Prostate gland (tissue), 2 donors: ENCODE results near the gene LRRC30. TPM values are rescaled to one million over a fixed set of nuclear protein-coding genes. Genes with fewer than 3 reads are reported as not detected.
"Not testable (repeated sequence)": the region's sequence is repeated elsewhere in the genome, so short reads cannot be mapped to it uniquely, and the experiment has no call there.

Source experiments
- DNase-seq: peaks from one replicate; pipeline ENCODE4 v3.0.0-alpha.2; 2019; ENCODE audit warnings: low spot score
- H3K27ac ChIP-seq, 2 donors: fragments of 200-600 bp; sonication (generic); 2 replicates each; pipeline ENCODE4 v1.5.1; 2017 to 2019
- H3K27me3 ChIP-seq: fragments of 200-600 bp; sonication (generic); replicated peaks from 2 replicates; pipeline ENCODE4 v1.5.1; 2019; ENCODE audit not compliant: insufficient read depth
- H3K36me3 ChIP-seq, 2 donors: fragments of 200-600 bp; sonication (generic); 1 replicate in 1 of 2; 2 replicates in 1 of 2; pipeline versions ENCODE4 v1.5.1 to v1.8.1; 2017 to 2019
- H3K4me1 ChIP-seq: fragments of 200-600 bp; sonication (generic); replicated peaks from 2 replicates; pipeline ENCODE4 v1.5.1; 2019
- H3K4me3 ChIP-seq, 2 donors: fragments of 200-600 bp; sonication (generic); 2 replicates each; pipeline ENCODE4 v1.5.1; 2017 to 2019
- H3K9me3 ChIP-seq: fragments of 200-600 bp; sonication (generic); 2 replicates; pipeline ENCODE4 v1.5.1; 2017
- POLR2A ChIP-seq: fragments of 450-650 bp; IDR thresholded peaks from one replicate; pipeline ENCODE4 v1.6.1; 2016; ENCODE audit warnings: antibody characterized with exemption, mild to moderate bottlenecking
- POLR2AphosphoS5 ChIP-seq: sonication (generic); formaldehyde crosslinking; IDR thresholded peaks from one replicate; pipeline ENCODE4 v1.6.1; 2017; ENCODE audit warnings: antibody characterized with exemption
- WGBS: methylation state at CpG from one replicate; pipeline ENCODE4 v1.1.5; 2018; 5-methylcytosine and 5-hydroxymethylcytosine counted together
- intact Hi-C: fragments of 100-400 bp; cut with DNase I; formaldehyde crosslinking; loops from one replicate; pipeline ENCODE4 v1.14.2; 2022
- total RNA-seq, 2 donors: library from RNA; depleted of rRNA; stranded (reverse); fragments of >200 nt; gene quantifications; one replicate each; pipeline ENCODE4 v1.1.0, GENCODE V29; 2016
- TF ChIP-seq, protein P1 (sequence below), 4 experiments: fragments of 200-600 bp in 2 of 4; fragments of 450-650 bp in 2 of 4; sonication (generic) in 2 of 4; IDR thresholded peaks; 1 replicate in 3 of 4; 2 replicates in 1 of 4; pipeline ENCODE4 v1.5.1; 2016 to 2019; ENCODE audit warnings: antibody characterized with exemption in 4 of 4, mild to moderate bottlenecking in 2 of 4, moderate library complexity in 2 of 4

LRRC30 gene
- total RNA-seq, 2 donors from 2014 or later = not detected

DNA sequence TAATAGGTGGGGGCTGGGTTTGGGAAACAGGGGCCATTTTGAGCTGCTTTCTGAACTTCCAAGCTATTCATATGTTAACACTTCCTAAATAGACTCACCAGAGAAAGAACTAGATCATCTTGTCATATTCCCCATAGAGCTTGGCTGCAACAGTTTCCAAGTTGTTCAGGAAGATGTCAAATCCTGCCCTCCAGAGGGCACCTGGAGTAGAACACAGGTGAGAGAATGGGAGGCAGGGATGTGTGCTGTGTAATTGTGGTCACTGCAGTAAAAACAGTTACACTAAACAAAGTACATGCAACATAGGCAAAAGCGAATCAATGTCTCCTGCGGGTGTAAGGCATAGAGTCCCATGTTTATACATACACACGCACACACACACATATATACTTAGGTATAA is 34.5 kb upstream of the LRRC30 start:
- Histone ChIP-seq H3K4me3 (no peak overlapping the region), H3K9me3 (no peaks in the 10 kb centered on the region), H3K27ac (no peak overlapping the region), H3K27me3 (no peaks in the 10 kb centered on the region), H3K4me1 (no peaks in the 10 kb centered on the region), H3K36me3 (no peaks in the 10 kb centered on the region)
- WGBS = 97% methylated on average over 3 of the region's 3 CpGs
- no peak for DNase-seq
- TF ChIP-seq POLR2A (no peak), POLR2AphosphoS5 (no peak)
- TF ChIP-seq, protein P1, sequence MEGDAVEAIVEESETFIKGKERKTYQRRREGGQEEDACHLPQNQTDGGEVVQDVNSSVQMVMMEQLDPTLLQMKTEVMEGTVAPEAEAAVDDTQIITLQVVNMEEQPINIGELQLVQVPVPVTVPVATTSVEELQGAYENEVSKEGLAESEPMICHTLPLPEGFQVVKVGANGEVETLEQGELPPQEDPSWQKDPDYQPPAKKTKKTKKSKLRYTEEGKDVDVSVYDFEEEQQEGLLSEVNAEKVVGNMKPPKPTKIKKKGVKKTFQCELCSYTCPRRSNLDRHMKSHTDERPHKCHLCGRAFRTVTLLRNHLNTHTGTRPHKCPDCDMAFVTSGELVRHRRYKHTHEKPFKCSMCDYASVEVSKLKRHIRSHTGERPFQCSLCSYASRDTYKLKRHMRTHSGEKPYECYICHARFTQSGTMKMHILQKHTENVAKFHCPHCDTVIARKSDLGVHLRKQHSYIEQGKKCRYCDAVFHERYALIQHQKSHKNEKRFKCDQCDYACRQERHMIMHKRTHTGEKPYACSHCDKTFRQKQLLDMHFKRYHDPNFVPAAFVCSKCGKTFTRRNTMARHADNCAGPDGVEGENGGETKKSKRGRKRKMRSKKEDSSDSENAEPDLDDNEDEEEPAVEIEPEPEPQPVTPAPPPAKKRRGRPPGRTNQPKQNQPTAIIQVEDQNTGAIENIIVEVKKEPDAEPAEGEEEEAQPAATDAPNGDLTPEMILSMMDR (IDR thresholded peaks at IDR 0.05) = no peak
- intact Hi-C loops = no loop called here

DNA sequence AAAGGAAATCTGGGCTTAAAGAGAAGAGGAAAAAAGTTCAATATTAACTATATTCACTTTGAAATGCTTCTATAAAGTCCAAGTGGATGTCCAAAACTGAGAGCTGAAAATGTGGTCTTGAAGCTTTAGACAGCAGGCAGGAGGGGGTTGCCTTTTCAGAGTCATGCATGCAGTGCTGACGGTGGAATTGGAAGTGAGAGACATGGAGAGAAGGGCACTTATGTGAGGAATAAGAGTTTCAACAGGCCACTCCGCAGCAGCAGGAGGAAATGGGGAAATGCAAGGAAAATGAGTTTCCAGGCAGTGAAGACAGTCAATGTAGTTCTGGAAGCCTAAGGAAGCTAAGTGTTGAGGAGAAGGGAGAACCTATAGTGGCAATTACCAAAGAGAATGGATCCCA is 33.0 kb upstream of the LRRC30 start:
- TF ChIP-seq POLR2AphosphoS5 = no peak
- no peak for TF ChIP-seq POLR2A
- TF ChIP-seq, protein P1 (IDR thresholded peaks at IDR 0.05) = no peak
- WGBS = 98% methylated on average over 2 of the region's 2 CpGs
- intact Hi-C loops = no loop called here
- H3K36me3 ChIP-seq = no peaks in the 10 kb centered on the region
- H3K27me3 ChIP-seq = no peaks in the 10 kb centered on the region
- no peak for DNase-seq
- H3K4me1 ChIP-seq = no peaks in the 10 kb centered on the region
- no peaks in the 10 kb centered on the region for H3K9me3 ChIP-seq
- no peak overlapping the region for H3K4me3 ChIP-seq
- H3K27ac ChIP-seq = no peak overlapping the region

DNA sequence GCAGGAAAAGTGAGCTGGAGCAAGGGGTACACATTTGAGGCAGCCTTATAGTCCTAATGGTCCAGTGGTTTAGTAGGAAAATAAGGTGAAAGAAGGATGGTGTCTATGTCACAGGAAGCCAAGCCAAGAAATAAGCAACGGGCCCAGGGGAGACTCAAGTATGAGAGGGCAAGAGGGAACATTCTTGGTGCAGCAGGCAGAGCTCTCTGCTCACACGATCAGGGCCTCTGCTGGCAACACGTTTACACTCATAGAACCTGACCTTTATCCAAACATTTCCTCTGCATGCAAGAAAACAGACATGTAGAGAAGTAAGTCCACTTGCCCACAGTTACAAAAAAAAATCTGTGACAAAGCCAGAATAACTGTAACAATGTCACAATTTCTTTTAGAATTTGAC is 32.6 kb upstream of the LRRC30 start:
- intact Hi-C loops = no loop called here
- H3K27ac ChIP-seq = no peak overlapping the region
- no peak overlapping the region for H3K4me3 ChIP-seq
- no peaks in the 10 kb centered on the region for H3K4me1 ChIP-seq
- 42% methylated on average over 3 of the region's 3 CpGs for WGBS
- no peaks in the 10 kb centered on the region for H3K36me3 ChIP-seq
- DNase-seq = no peak
- H3K27me3 ChIP-seq = no peaks in the 10 kb centered on the region
- TF ChIP-seq, protein P1 (IDR thresholded peaks at IDR 0.05) = no peak
- TF ChIP-seq POLR2AphosphoS5 (no peak), POLR2A (no peak)
- H3K9me3 ChIP-seq = no peaks in the 10 kb centered on the region

DNA sequence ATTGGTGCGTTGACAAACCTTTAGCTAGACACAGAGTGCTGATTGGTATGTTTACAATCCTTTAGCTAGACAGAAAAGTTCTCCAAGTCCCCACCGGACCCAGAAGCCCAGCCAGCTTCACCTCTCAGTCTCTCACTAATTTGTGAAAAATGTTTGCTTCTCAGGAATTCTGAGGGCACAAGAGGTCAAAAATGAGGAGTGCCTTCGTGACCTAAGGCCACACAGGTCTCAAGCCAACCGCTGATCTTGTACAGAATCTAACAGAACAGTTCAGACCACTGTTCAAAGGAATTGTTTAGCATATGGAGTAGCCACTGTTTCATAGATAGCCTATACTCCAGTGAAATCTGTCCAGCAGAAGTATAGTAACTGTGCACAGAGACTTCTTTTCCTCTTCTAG is 29.8 kb upstream of the LRRC30 start:
- H3K9me3 ChIP-seq = no peaks in the 10 kb centered on the region
- intact Hi-C loops = no loop called here
- 92% methylated on average over 4 of the region's 4 CpGs for WGBS
- no peak overlapping the region for H3K4me3 ChIP-seq
- H3K27ac ChIP-seq = no peak overlapping the region
- DNase-seq = no peak
- no peak for TF ChIP-seq POLR2AphosphoS5
- TF ChIP-seq, protein P1 (IDR thresholded peaks at IDR 0.05) = no peak
- no peak for TF ChIP-seq POLR2A
- no peaks in the 10 kb centered on the region for H3K36me3 ChIP-seq
- peaks cover 9% of the 10 kb centered on the region for H3K4me1 ChIP-seq
- H3K27me3 ChIP-seq = no peaks in the 10 kb centered on the region

DNA sequence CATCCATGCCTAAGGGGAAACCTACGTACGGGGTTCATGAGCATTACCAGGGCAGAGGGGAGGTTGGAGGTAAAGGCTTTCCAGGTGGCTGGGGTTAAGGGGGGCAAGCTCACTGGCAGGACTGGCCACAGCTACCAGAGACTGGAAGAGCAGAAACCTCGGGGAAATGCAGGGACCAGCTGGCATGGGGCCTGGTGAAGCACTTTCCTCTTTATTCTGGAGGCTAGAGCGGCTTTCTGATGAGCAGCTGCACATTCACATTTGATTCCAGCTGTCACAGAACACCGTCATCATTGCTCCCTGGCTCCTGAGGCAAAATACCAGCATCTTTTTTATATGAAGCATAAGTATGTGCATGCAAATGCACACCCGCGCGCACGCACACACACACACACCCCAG is 28.7 kb upstream of the LRRC30 start:
- Histone ChIP-seq H3K36me3 (no peaks in the 10 kb centered on the region), H3K27ac (no peak overlapping the region), H3K4me3 (no peak overlapping the region), H3K4me1 (peaks cover 12% of the 10 kb centered on the region), H3K27me3 (no peaks in the 10 kb centered on the region), H3K9me3 (no peaks in the 10 kb centered on the region)
- intact Hi-C loops = no loop called here
- no peak for TF ChIP-seq POLR2AphosphoS5
- TF ChIP-seq POLR2A = no peak
- TF ChIP-seq, protein P1 (IDR thresholded peaks at IDR 0.05) = no peak
- DNase-seq = no peak
- WGBS = 86% methylated on average over 9 of the region's 9 CpGs

DNA sequence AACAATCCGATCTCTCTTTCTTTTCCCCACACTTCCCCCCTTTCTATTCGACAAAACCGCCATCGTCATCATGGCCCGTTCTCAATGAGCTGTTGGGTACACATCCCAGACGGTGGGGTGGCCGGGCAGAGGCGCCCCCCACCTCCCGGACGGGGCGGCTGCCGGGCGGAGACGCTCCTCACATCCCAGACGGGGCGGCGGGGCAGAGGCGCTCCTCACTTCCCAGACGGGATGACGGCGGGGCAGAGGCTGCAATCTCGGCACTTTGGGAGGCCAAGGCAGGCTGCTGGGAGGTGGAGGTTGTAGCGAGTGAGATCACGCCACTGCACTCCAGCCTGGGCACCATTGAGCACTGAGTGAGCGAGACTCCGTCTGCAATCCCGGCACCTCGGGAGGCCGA is 27.3 kb upstream of the LRRC30 start:
- H3K27ac ChIP-seq, H3K4me3 ChIP-seq, DNase-seq, intact Hi-C loops, H3K27me3 ChIP-seq, H3K9me3 ChIP-seq, H3K36me3 ChIP-seq: not testable (repeated sequence)
- peaks cover 12% of the 10 kb centered on the region for H3K4me1 ChIP-seq
- 88% methylated on average over 29 of the region's 29 CpGs for WGBS
